ENCODE measurements around the gene FAF2.
A peak's percentile ranks its signal among the peaks of the same experiment; 100 is the strongest.
"Not testable (repeated sequence)": the region's sequence is repeated elsewhere in the genome, so short reads cannot be mapped to it uniquely, and the experiment has no call there.

Gene FAF2

GRCh38 chr5:176407456-176408251 is 40.5 kb upstream of the FAF2 start:
- no peak for TF ChIP-seq CTCF (IDR thresholded peaks at IDR 0.05; ENCODE audit: low read length, missing control alignments)
- H3K4me3 ChIP-seq (replicated peaks; ENCODE audit: low read depth, low read length): no peak overlapping the region
- DNase-seq (ENCODE audit: low read depth): peak; percentile 25

GRCh38 chr5:176408252-176408573 is 40.0 kb upstream of the FAF2 start:
- H3K4me3 ChIP-seq (replicated peaks; ENCODE audit: low read depth, low read length); DNase-seq (ENCODE audit: low read depth): not testable (repeated sequence)

- DNase-seq (ENCODE audit: low read depth): no peak
- no peak overlapping the region for H3K4me3 ChIP-seq (replicated peaks; ENCODE audit: low read depth, low read length)
- TF ChIP-seq CTCF (IDR thresholded peaks at IDR 0.05; ENCODE audit: low read length, missing control alignments): no peak
Observed at GRCh38 chr5:176408590-176408989, 39.6 kb upstream of the FAF2 start.

DNA sequence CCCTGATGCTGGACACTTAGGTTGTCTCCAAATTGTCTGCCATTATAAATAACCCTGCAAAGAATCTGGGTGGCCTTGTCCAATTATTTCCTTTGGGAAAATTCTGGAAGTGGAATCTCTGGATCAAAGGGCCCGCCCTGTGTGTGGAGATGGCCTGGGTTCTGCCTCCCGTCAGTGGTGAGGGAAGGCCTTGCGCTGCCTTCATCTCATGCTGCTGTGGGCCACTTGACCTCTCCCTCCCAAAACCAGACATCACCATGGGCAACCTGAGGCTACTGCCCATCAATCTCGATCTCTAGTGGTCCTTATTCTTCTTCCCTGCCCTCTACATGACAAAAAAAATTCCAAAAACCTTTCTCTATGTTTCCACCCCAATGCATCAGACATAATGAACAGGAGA is 38.4 kb upstream of the FAF2 start:
- no peak overlapping the region for H3K4me3 ChIP-seq (replicated peaks; ENCODE audit: low read depth, low read length)
- no peak for TF ChIP-seq CTCF (IDR thresholded peaks at IDR 0.05; ENCODE audit: low read length, missing control alignments)
- no peak for DNase-seq (ENCODE audit: low read depth)

- no peak for TF ChIP-seq CTCF (IDR thresholded peaks at IDR 0.05; ENCODE audit: low read length, missing control alignments)
- no peak for DNase-seq (ENCODE audit: low read depth)
- H3K4me3 ChIP-seq (replicated peaks; ENCODE audit: low read depth, low read length): no peak overlapping the region
Observed at GRCh38 chr5:176410486-176411180, 37.6 kb upstream of the FAF2 start.

DNA sequence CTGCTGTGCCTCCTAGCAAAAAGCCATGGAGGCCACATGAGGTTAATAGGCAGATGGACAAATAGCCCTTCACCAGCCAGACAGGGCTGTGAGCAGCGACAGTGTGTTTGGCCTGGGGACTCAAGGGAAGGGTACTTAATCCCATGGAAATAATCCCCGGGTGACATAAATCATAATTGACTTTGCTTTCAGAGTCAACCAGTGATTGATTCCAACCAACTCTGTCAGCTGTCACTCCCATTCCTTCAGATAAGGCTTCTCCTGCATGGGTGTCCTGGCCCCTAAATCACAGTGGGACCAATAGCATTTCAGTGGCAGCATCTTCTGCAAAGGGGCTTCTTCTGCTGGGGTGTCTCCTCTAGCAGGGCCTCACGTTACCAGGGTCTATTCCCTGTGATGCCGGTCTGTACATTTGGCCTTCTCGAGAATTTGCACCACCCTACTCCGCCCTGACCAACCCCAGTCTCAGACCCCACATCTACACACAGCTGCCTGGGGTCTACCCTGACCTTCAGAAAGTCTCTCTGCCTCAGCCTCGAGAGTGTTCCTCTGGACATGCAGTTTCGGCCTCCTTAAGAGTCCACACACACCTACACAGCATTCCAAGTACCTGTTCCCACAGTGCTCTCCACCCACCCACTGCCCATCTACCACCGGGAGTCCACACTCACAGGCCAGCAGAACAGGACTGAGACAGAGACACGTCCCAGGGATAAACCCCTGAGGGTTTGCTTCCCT is 35.5 kb upstream of the FAF2 start:
- TF ChIP-seq CTCF (IDR thresholded peaks at IDR 0.05; ENCODE audit: low read length, missing control alignments): no peak
- DNase-seq (ENCODE audit: low read depth): no peak
- H3K4me3 ChIP-seq (replicated peaks; ENCODE audit: low read depth, low read length): no peak overlapping the region

- H3K4me3 ChIP-seq (replicated peaks; ENCODE audit: low read depth, low read length): no peak overlapping the region
- no peak for TF ChIP-seq CTCF (IDR thresholded peaks at IDR 0.05; ENCODE audit: low read length, missing control alignments)
- peak; percentile 14 for DNase-seq (ENCODE audit: low read depth)
Observed at GRCh38 chr5:176413255-176413565, 35.0 kb upstream of the FAF2 start.

Measured in fibroblast of pulmonary artery (primary cell).